Hepatocyte (in vitro differentiated cells): Measurements from ENCODE around the gene KRT77. TPM values are rescaled to one million over a fixed set of nuclear protein-coding genes. Genes with fewer than 3 reads are reported as not detected.

ENCODE experiments used
- DNase-seq: peaks from one replicate; pipeline ENCODE4 v3.0.0-alpha.2; 2016; ENCODE audit warnings: low spot score
- H2AFZ ChIP-seq: fragments of 200-600 bp; sonication (generic); 2 replicates; pipeline ENCODE4 v1.6.0; 2016; ENCODE audit warnings: antibody characterized with exemption, mild to moderate bottlenecking
- H3K27ac ChIP-seq: fragments of 200-600 bp; sonication (generic); 2 replicates; pipeline ENCODE4 v1.5.1; 2016; ENCODE audit warnings: mild to moderate bottlenecking
- H3K27me3 ChIP-seq: fragments of 200-600 bp; sonication (generic); 2 replicates; pipeline ENCODE4 v1.6.1; 2016
- H3K36me3 ChIP-seq: fragments of 200-600 bp; sonication (generic); replicated peaks from 2 replicates; pipeline ENCODE4 v1.5.1; 2016; ENCODE audit warnings: low read depth; ENCODE audit not compliant: insufficient read depth
- H3K4me1 ChIP-seq: fragments of 200-600 bp; sonication (generic); 2 replicates; pipeline ENCODE4 v1.5.1; 2016; ENCODE audit warnings: mild to moderate bottlenecking, moderate library complexity; ENCODE audit not compliant: insufficient read depth
- H3K4me2 ChIP-seq: fragments of 200-600 bp; sonication (generic); 2 replicates; pipeline ENCODE4 v1.6.0; 2016
- H3K4me3 ChIP-seq: fragments of 200-600 bp; sonication (generic); 2 replicates; pipeline ENCODE4 v1.5.1; 2016; ENCODE audit warnings: mild to moderate bottlenecking
- H3K79me2 ChIP-seq: fragments of 200-600 bp; sonication (generic); 2 replicates; pipeline ENCODE4 v1.6.0; 2017; ENCODE audit warnings: mild to moderate bottlenecking
- H3K9me2 ChIP-seq: fragments of 200-600 bp; sonication (generic); replicated peaks from 2 replicates; pipeline ENCODE4 v1.6.0; 2017; ENCODE audit warnings: mild to moderate bottlenecking; ENCODE audit not compliant: insufficient read depth
- H3K9me3 ChIP-seq: fragments of 200-600 bp; sonication (generic); 2 replicates; pipeline ENCODE4 v1.5.1; 2016; ENCODE audit warnings: low read depth, mild to moderate bottlenecking
- H4K20me1 ChIP-seq: fragments of 200-600 bp; sonication (generic); 2 replicates; pipeline ENCODE4 v1.6.0; 2016; ENCODE audit warnings: mild to moderate bottlenecking; ENCODE audit not compliant: insufficient read depth, poor library complexity, severe bottlenecking
- CTCF ChIP-seq: fragments of 200-600 bp; sonication (generic); IDR thresholded peaks from 2 replicates; pipeline ENCODE4 v1.5.1; 2016; ENCODE audit warnings: antibody characterized with exemption, mild to moderate bottlenecking; ENCODE audit not compliant: poor library complexity
- EZH2 ChIP-seq: fragments of 200-600 bp; sonication (generic); IDR thresholded peaks from 2 replicates; pipeline ENCODE4 v1.6.1; 2016; ENCODE audit warnings: antibody characterized with exemption, mild to moderate bottlenecking, borderline replicate concordance
- EZH2phosphoT487 ChIP-seq: fragments of 200-600 bp; sonication (generic); IDR thresholded peaks from one replicate; pipeline ENCODE4 v1.6.1; 2018; ENCODE audit warnings: antibody characterized with exemption, mild to moderate bottlenecking, low read depth, moderate library complexity; ENCODE audit not compliant: unreplicated experiment, severe bottlenecking
- WGBS: methylation state at CpG from one replicate; pipeline ENCODE4 v1.1.6; 2016; ENCODE audit warnings: low lambda C conversion rate; ENCODE audit errors: missing lambda C conversion rate; 5-methylcytosine and 5-hydroxymethylcytosine counted together
- polyA plus RNA-seq: library from polyadenylated mRNA; unstranded; fragments of >200 nt; fragmentation: Nextera tagmentation; extraction: Ambion mirVana; gene quantifications from 2 replicates; pipeline ENCODE4 v1.2.1, GENCODE V29; 2016
- total RNA-seq: library from RNA; depleted of rRNA; stranded (reverse); fragments of >200 nt; gene quantifications from 2 replicates; pipeline ENCODE4 v1.2.3, GENCODE V29; 2014

Gene KRT77
- total and polyA plus RNA-seq, 2 experiments from 2014 or later = not detected

GRCh38 chr12:52686756-52687487 is 16.4 kb downstream of the KRT77 start:
- H3K36me3 ChIP-seq = no peaks in the 10 kb centered on the region
- no peak for DNase-seq
- no peak overlapping the region for H3K4me3 ChIP-seq
- WGBS = 75% methylated on average over 9 of the region's 9 CpGs
- no peak overlapping the region for H2AFZ ChIP-seq
- no peak overlapping the region for H3K27ac ChIP-seq
- peaks cover 57% of the 10 kb centered on the region for H3K27me3 ChIP-seq
- H3K79me2 ChIP-seq = no peaks in the 10 kb centered on the region
- H3K9me2 ChIP-seq = no peaks in the 10 kb centered on the region
- no peaks in the 10 kb centered on the region for H3K9me3 ChIP-seq
- no peaks in the 10 kb centered on the region for H4K20me1 ChIP-seq
- no peak for TF ChIP-seq EZH2phosphoT487
- no peak for TF ChIP-seq EZH2
- no peak for TF ChIP-seq CTCF
- no peak overlapping the region for H3K4me2 ChIP-seq
- H3K4me1 ChIP-seq = peaks cover 10% of the 10 kb centered on the region

GRCh38 chr12:52686063-52686462 is 17.3 kb downstream of the KRT77 start:
- Histone ChIP-seq H2AFZ (no peak overlapping the region), H3K4me2 (no peak overlapping the region), H3K9me3 (no peaks in the 10 kb centered on the region), H3K4me1 (peaks cover 5% of the 10 kb centered on the region), H3K9me2 (no peaks in the 10 kb centered on the region), H3K4me3 (no peak overlapping the region), H4K20me1 (no peaks in the 10 kb centered on the region), H3K36me3 (no peaks in the 10 kb centered on the region), H3K27ac (no peak overlapping the region), H3K79me2 (no peaks in the 10 kb centered on the region), H3K27me3 (peaks cover 55% of the 10 kb centered on the region)
- WGBS = 86% methylated on average over 3 of the region's 3 CpGs
- no peak for DNase-seq
- TF ChIP-seq EZH2phosphoT487 (no peak), EZH2 (no peak), CTCF (no peak)

GRCh38 chr12:52685406-52685890 is 17.9 kb downstream of the KRT77 start:
- H3K4me1 ChIP-seq = no peaks in the 10 kb centered on the region
- H4K20me1 ChIP-seq = no peaks in the 10 kb centered on the region
- H3K9me3 ChIP-seq = no peaks in the 10 kb centered on the region
- H2AFZ ChIP-seq = no peak overlapping the region
- no peak overlapping the region for H3K4me2 ChIP-seq
- H3K4me3 ChIP-seq = no peak overlapping the region
- TF ChIP-seq EZH2phosphoT487 (no peak), EZH2 (no peak), CTCF (no peak)
- no peak for DNase-seq
- peaks cover 50% of the 10 kb centered on the region for H3K27me3 ChIP-seq
- no peaks in the 10 kb centered on the region for H3K9me2 ChIP-seq
- H3K36me3 ChIP-seq = no peaks in the 10 kb centered on the region
- 72% methylated on average over 6 of the region's 6 CpGs for WGBS
- no peak overlapping the region for H3K27ac ChIP-seq
- H3K79me2 ChIP-seq = no peaks in the 10 kb centered on the region

- DNase-seq = no peak
- Histone ChIP-seq H4K20me1 (no peaks in the 10 kb centered on the region), H3K4me2 (no peak overlapping the region), H3K36me3 (no peaks in the 10 kb centered on the region), H3K27me3 (peaks cover 49% of the 10 kb centered on the region), H3K27ac (no peak overlapping the region), H3K9me2 (no peaks in the 10 kb centered on the region), H3K4me3 (no peak overlapping the region), H3K79me2 (no peaks in the 10 kb centered on the region), H2AFZ (no peak overlapping the region), H3K4me1 (no peaks in the 10 kb centered on the region), H3K9me3 (no peaks in the 10 kb centered on the region)
- WGBS = 79% methylated on average over 2 of the region's 2 CpGs
- TF ChIP-seq CTCF = no peak
Measured at GRCh38 chr12:52684431-52684830, 18.9 kb downstream of the KRT77 start.
